ENCODE measurements around the gene B4GALNT1.
"Not testable (repeated sequence)": the region's sequence is repeated elsewhere in the genome, so short reads cannot be mapped to it uniquely, and the experiment has no call there.

The B4GALNT1 gene

GRCh38 chr12:57655541-57656240 lies 22.7 kb upstream of the B4GALNT1 start:
- TF ChIP-seq CTCF (IDR thresholded peaks at IDR 0.05) = no peak

DNA sequence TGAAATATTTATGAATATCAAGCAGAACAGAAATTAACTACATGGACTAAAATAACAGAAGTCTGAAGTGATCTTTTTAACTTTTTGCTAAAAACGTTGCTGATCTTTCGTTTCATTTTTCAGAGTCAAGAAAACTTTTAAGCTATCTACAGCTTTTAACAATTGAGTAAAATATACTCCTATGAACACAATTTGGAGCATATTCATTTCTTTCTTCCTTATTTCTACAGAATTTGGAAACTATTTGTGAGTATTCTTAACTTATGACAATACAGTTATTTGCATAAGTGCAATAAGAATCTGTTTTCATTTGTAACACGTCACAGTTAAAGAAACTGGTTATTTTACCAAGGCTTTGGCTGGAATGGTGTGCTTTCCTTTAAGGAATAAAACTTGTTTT lies 21.0 kb upstream of the B4GALNT1 start:
- H3K9me3 ChIP-seq (ENCODE audit: control insufficient read depth, low read length) = no peaks in the 10 kb centered on the region
- no peak overlapping the region for H2AFZ ChIP-seq
- no peak overlapping the region for H3K9ac ChIP-seq
- peaks cover 4% of the 10 kb centered on the region for H3K4me1 ChIP-seq
- no peak overlapping the region for H3K4me3 ChIP-seq (ENCODE audit: low read depth, low read length)
- no peak overlapping the region for H3K4me2 ChIP-seq (ENCODE audit: low read length)
- no peaks in the 10 kb centered on the region for H3K36me3 ChIP-seq (ENCODE audit: control insufficient read depth, insufficient read depth, low read length)
- H3K79me2 ChIP-seq = no peaks in the 10 kb centered on the region
- H3K27me3 ChIP-seq (ENCODE audit: control insufficient read depth, insufficient read depth, low read length) = no peaks in the 10 kb centered on the region
- TF ChIP-seq CTCF (IDR thresholded peaks at IDR 0.05) = no peak
- no peak overlapping the region for H3K27ac ChIP-seq

More at GRCh38 chr12:57655541-57656240, 22.7 kb upstream of the B4GALNT1 start:
- H3K27me3 ChIP-seq (ENCODE audit: control insufficient read depth, insufficient read depth, low read length) = no peaks in the 10 kb centered on the region
- H2AFZ ChIP-seq = no peak overlapping the region
- H3K9ac ChIP-seq = no peak overlapping the region
- H3K9me3 ChIP-seq (ENCODE audit: control insufficient read depth, low read length) = no peaks in the 10 kb centered on the region
- H3K4me3 ChIP-seq (ENCODE audit: low read depth, low read length) = no peak overlapping the region
- no peak overlapping the region for H3K27ac ChIP-seq
- no peaks in the 10 kb centered on the region for H3K36me3 ChIP-seq (ENCODE audit: control insufficient read depth, insufficient read depth, low read length)
- H3K4me1 ChIP-seq = peaks cover 5% of the 10 kb centered on the region
- H3K79me2 ChIP-seq = no peaks in the 10 kb centered on the region
- H3K4me2 ChIP-seq (ENCODE audit: low read length) = no peak overlapping the region

GRCh38 chr12:57646659-57647049 lies 13.7 kb upstream of the B4GALNT1 start:
- H3K4me3 ChIP-seq (ENCODE audit: low read depth, low read length); H3K36me3 ChIP-seq (ENCODE audit: control insufficient read depth, insufficient read depth, low read length); H3K4me2 ChIP-seq (ENCODE audit: low read length); H3K9me3 ChIP-seq (ENCODE audit: control insufficient read depth, low read length); H3K27ac ChIP-seq; H2AFZ ChIP-seq; H3K79me2 ChIP-seq; H3K9ac ChIP-seq; H3K27me3 ChIP-seq (ENCODE audit: control insufficient read depth, insufficient read depth, low read length); H3K4me1 ChIP-seq: not testable (repeated sequence)

- H3K4me1 ChIP-seq; H2AFZ ChIP-seq; H3K9ac ChIP-seq; H3K36me3 ChIP-seq (ENCODE audit: control insufficient read depth, insufficient read depth, low read length); H3K4me2 ChIP-seq (ENCODE audit: low read length); H3K4me3 ChIP-seq (ENCODE audit: low read depth, low read length); H3K27ac ChIP-seq; H3K9me3 ChIP-seq (ENCODE audit: control insufficient read depth, low read length); H3K79me2 ChIP-seq; H3K27me3 ChIP-seq (ENCODE audit: control insufficient read depth, insufficient read depth, low read length): not testable (repeated sequence)
These were observed 13.1 kb upstream of the B4GALNT1 start for GRCh38 chr12:57645990-57646658.

GRCh38 chr12:57641699-57642442 lies 8.9 kb upstream of the B4GALNT1 start:
- Histone ChIP-seq H3K27me3 (ENCODE audit: control insufficient read depth, insufficient read depth, low read length) (no peaks in the 10 kb centered on the region), H2AFZ (no peak overlapping the region)
- TF ChIP-seq CTCF (IDR thresholded peaks at IDR 0.05) = no peak

More at GRCh38 chr12:57641699-57642442, 8.9 kb upstream of the B4GALNT1 start:
- Histone ChIP-seq H3K9me3 (ENCODE audit: control insufficient read depth, low read length) (no peaks in the 10 kb centered on the region), H3K27ac (no peak overlapping the region), H3K79me2 (no peaks in the 10 kb centered on the region), H3K9ac (no peak overlapping the region), H3K4me2 (ENCODE audit: low read length) (no peak overlapping the region), H3K4me3 (ENCODE audit: low read depth, low read length) (no peak overlapping the region), H3K4me1 (no peaks in the 10 kb centered on the region), H3K36me3 (ENCODE audit: control insufficient read depth, insufficient read depth, low read length) (no peaks in the 10 kb centered on the region)
